Keratinocyte (primary cell): ENCODE results near the gene BCL2L11. TPM values are rescaled to one million over a fixed set of nuclear protein-coding genes. Genes with fewer than 3 reads are reported as not detected.

ENCODE experiments used
- DNase-seq: peaks from one replicate; pipeline ENCODE4 v3.0.0-alpha.2; 2011; ENCODE audit warnings: low read depth, missing footprints, low spot score
- FAIRE-seq: peaks from 2 replicates; lab custom pipeline; 2011; peaks lifted over from hg19 to GRCh38; lab: Jason Lieb, UNC
- H2AFZ ChIP-seq: 2 replicates; pipeline ENCODE4 v1.6.0; 2012; ENCODE audit warnings: low read length, control low read depth, inconsistent platforms; ENCODE audit not compliant: control insufficient read depth
- H3K27ac ChIP-seq: 2 replicates; pipeline ENCODE4 v1.5.1; 2011; ENCODE audit warnings: low read length; ENCODE audit not compliant: control insufficient read depth, insufficient read depth
- H3K27me3 ChIP-seq: 3 replicates; pipeline ENCODE4 v1.6.0; 2011; ENCODE audit warnings: low read length; ENCODE audit not compliant: control insufficient read depth, insufficient read depth; ENCODE audit errors: extremely low read depth
- H3K36me3 ChIP-seq, 2 experiments: 2 replicates in 1 of 2; 3 replicates in 1 of 2; pipeline ENCODE4 v1.5.1; 2011; ENCODE audit warnings: low read length in 2 of 2, mild to moderate bottlenecking in 1 of 2; ENCODE audit not compliant: control insufficient read depth in 2 of 2, insufficient read depth in 2 of 2; ENCODE audit errors: extremely low read depth in 1 of 2
- H3K4me1 ChIP-seq: 3 replicates; pipeline ENCODE4 v1.5.1; 2011; ENCODE audit warnings: low read length; ENCODE audit not compliant: control insufficient read depth, insufficient read depth; ENCODE audit errors: extremely low read depth
- H3K4me2 ChIP-seq: 3 replicates; pipeline ENCODE4 v1.6.0; 2011; ENCODE audit warnings: low read depth, low read length; ENCODE audit not compliant: control insufficient read depth, insufficient read depth; ENCODE audit errors: extremely low read depth
- H3K4me3 ChIP-seq, 3 experiments: fragments of 200-600 bp in 1 of 3; sonication (generic) in 1 of 3; 2 replicates in 2 of 3; 3 replicates in 1 of 3; pipeline ENCODE4 v1.5.1; 2011 to 2016; ENCODE audit warnings: low read length in 3 of 3, mild to moderate bottlenecking in 3 of 3, control low read depth in 2 of 3, inconsistent platforms in 1 of 3, low read depth in 1 of 3, mixed read lengths in 1 of 3, mixed run types in 1 of 3, moderate library complexity in 1 of 3; ENCODE audit not compliant: control insufficient read depth in 2 of 3, insufficient read depth in 2 of 3; ENCODE audit errors: extremely low read depth in 1 of 3
- H3K79me2 ChIP-seq: 2 replicates; pipeline ENCODE4 v1.6.0; 2012; ENCODE audit warnings: low read length; ENCODE audit not compliant: control insufficient read depth, insufficient read depth
- H3K9ac ChIP-seq: 3 replicates; pipeline ENCODE4 v1.6.0; 2011; ENCODE audit warnings: low read length; ENCODE audit not compliant: control insufficient read depth, insufficient read depth; ENCODE audit errors: extremely low read depth
- H3K9me1 ChIP-seq: 3 replicates; pipeline ENCODE4 v1.6.0; 2011; ENCODE audit warnings: low read length; ENCODE audit not compliant: control insufficient read depth, insufficient read depth; ENCODE audit errors: extremely low read depth
- H3K9me3 ChIP-seq: 2 replicates; pipeline ENCODE4 v1.5.1; 2012; ENCODE audit warnings: low read depth, low read length; ENCODE audit not compliant: control insufficient read depth
- H4K20me1 ChIP-seq: 3 replicates; pipeline ENCODE4 v1.6.0; 2011; ENCODE audit warnings: low read length; ENCODE audit not compliant: control insufficient read depth, insufficient read depth; ENCODE audit errors: extremely low read depth
- EZH2 ChIP-seq: IDR thresholded peaks from one replicate; pipeline ENCODE4 v1.6.1; 2012; ENCODE audit warnings: inconsistent platforms, mild to moderate bottlenecking, low read length, moderate library complexity
- dilution Hi-C: fragments of 300-500 bp; cut with MboI; formaldehyde crosslinking; loops from one replicate; pipeline ENCODE4 v1.7.0; 2020; ENCODE audit warnings: low sequenced_read_pairs; ENCODE audit not compliant: extremely low pct_ligation_motif_present
- polyA plus RNA-seq, 5 experiments: library from polyadenylated mRNA; depleted of rRNA in 3 of 5; stranded (reverse) in 3 of 5; stranded (forward) in 1 of 5; unstranded in 1 of 5; fragments of >200 nt; gene quantifications; 1 replicate in 1 of 5; 2 replicates in 3 of 5; 3 replicates in 1 of 5; pipeline versions ENCODE4 v1.2.1 to v1.2.3, GENCODE V29; 2011 to 2012; ENCODE audit warnings: missing spikeins in 2 of 5, low read depth in 1 of 5, low replicate concordance in 1 of 5
- TF ChIP-seq, protein P1 (sequence below), 3 experiments: IDR thresholded peaks in 1 of 3; conservative IDR thresholded peaks in 1 of 3; optimal IDR thresholded peaks in 1 of 3; 2 replicates in 2 of 3; 3 replicates in 1 of 3; pipeline versions ENCODE3 to v1.5.1; 2011; ENCODE audit warnings: low read length in 3 of 3, mild to moderate bottlenecking in 3 of 3, moderate library complexity in 2 of 3, control low read depth in 1 of 3, inconsistent platforms in 1 of 3; ENCODE audit not compliant: insufficient read depth in 2 of 3; ENCODE audit errors: extremely low read depth in 1 of 3

Gene BCL2L11
- polyA plus RNA-seq, 1 donor (not counting 4 experiments of a cell fraction or from before 2014, with no cell fraction given) = 1.9 TPM

DNA sequence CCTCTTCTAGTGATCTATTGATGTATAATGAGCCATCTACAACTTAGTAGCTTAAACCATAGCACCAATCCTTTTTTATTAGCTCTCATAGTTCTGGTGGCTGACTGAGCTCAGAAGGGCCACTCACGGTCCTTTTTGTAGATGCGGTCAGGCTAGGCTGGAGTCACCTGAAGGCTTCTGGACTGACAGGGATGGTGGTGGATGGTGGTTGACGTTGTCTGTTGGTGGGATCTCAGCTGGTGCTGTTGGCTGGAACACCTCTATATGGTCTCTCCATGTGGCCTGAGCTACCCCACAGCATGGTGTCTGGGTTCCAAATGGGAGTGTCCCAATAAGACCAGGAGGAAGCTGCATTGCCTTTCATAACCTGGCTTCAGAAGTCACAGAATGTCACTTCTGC is 68.0 kb downstream of the BCL2L11 start:
- TF ChIP-seq EZH2 = no peak
- TF ChIP-seq, protein P1, sequence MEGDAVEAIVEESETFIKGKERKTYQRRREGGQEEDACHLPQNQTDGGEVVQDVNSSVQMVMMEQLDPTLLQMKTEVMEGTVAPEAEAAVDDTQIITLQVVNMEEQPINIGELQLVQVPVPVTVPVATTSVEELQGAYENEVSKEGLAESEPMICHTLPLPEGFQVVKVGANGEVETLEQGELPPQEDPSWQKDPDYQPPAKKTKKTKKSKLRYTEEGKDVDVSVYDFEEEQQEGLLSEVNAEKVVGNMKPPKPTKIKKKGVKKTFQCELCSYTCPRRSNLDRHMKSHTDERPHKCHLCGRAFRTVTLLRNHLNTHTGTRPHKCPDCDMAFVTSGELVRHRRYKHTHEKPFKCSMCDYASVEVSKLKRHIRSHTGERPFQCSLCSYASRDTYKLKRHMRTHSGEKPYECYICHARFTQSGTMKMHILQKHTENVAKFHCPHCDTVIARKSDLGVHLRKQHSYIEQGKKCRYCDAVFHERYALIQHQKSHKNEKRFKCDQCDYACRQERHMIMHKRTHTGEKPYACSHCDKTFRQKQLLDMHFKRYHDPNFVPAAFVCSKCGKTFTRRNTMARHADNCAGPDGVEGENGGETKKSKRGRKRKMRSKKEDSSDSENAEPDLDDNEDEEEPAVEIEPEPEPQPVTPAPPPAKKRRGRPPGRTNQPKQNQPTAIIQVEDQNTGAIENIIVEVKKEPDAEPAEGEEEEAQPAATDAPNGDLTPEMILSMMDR (optimal IDR thresholded peaks at IDR 0.05 in 1 of 3, IDR thresholded peaks at IDR 0.05 in 1 of 3, conservative IDR thresholded peaks at IDR 0.05 in 1 of 3; ENCODE audit: extremely low read depth in 1 of 3, insufficient read depth in 2 of 3, low read length in 3 of 3) = no peak
- H3K36me3 ChIP-seq = no peaks in the 10 kb centered on the region
- peaks cover 23% of the 10 kb centered on the region for H3K27me3 ChIP-seq
- H3K27ac ChIP-seq = no peak overlapping the region
- H3K9me3 ChIP-seq = no peaks in the 10 kb centered on the region
- DNase-seq (no peak), FAIRE-seq (no peak)
- H4K20me1 ChIP-seq = no peaks in the 10 kb centered on the region
- dilution Hi-C loops = no loop called here
- no peak overlapping the region for H3K4me2 ChIP-seq
- no peak overlapping the region for H3K9ac ChIP-seq
- no peaks in the 10 kb centered on the region for H3K4me1 ChIP-seq
- peaks cover 2% of the 10 kb centered on the region for H3K9me1 ChIP-seq
- no peak overlapping the region for H3K4me3 ChIP-seq
- no peak overlapping the region for H2AFZ ChIP-seq
- H3K79me2 ChIP-seq = no peaks in the 10 kb centered on the region

DNA sequence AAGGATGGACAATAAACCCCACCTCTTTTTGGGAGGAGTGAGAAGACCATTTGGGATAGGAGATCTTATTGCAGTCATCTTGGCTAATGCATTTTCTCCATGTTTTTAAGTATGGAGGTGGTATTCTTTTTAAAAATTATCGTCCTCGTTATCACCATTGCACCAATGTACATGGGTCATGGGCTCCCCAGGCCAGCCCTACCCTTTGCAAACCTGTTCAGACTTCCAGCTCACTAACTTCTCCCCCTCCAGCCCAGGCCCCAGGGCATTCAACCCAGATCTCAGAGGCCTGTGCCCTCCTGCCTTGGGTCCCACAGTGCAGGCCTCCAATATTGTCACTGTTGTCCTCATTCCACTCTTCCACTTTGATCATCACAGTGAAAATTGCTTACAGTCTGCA is 68.4 kb downstream of the BCL2L11 start:
- TF ChIP-seq EZH2 = no peak
- TF ChIP-seq, protein P1 (optimal IDR thresholded peaks at IDR 0.05 in 1 of 3, IDR thresholded peaks at IDR 0.05 in 1 of 3, conservative IDR thresholded peaks at IDR 0.05 in 1 of 3; ENCODE audit: extremely low read depth in 1 of 3, insufficient read depth in 2 of 3, low read length in 3 of 3) = no peak
- Histone ChIP-seq H4K20me1 (no peaks in the 10 kb centered on the region), H3K9me3 (no peaks in the 10 kb centered on the region), H3K4me1 (no peaks in the 10 kb centered on the region), H3K36me3 (no peaks in the 10 kb centered on the region), H3K9ac (no peak overlapping the region), H2AFZ (no peak overlapping the region), H3K27me3 (peaks cover 19% of the 10 kb centered on the region), H3K79me2 (no peaks in the 10 kb centered on the region), H3K27ac (no peak overlapping the region), H3K4me3 (no peak overlapping the region), H3K9me1 (peaks cover 2% of the 10 kb centered on the region), H3K4me2 (no peak overlapping the region)
- no peak for DNase-seq
- FAIRE-seq = no peak
- dilution Hi-C loops = no loop called here
